ENCODE results near the gene RPL13.

GRCh38 chr16:89519881-89520280 is 40.6 kb upstream of the RPL13 start:
- TF ChIP-seq CTCF (IDR thresholded peaks at IDR 0.05): no peak
- TF ChIP-seq POLR2A (IDR thresholded peaks at IDR 0.05): no peak
